Measurements from ENCODE around the gene USP44.

- TF ChIP-seq CTCF (IDR thresholded peaks at IDR 0.05 in 8 of 11, conservative IDR thresholded peaks at IDR 0.05 in 3 of 11) (no peak), POLR2A (IDR thresholded peaks at IDR 0.05) (no peak), POLR2AphosphoS5 (IDR thresholded peaks at IDR 0.05) (peak in 1 of 3 donors; percentile 66)
Measured at GRCh38 chr12:95593266-95593871, 42.1 kb upstream of the USP44 start.

All from spleen (tissue), 7 donors.